ENCODE data around the gene ZBED4. TPM values are rescaled to one million over a fixed set of nuclear protein-coding genes. Genes with fewer than 3 reads are reported as not detected.

ZBED4 gene, protein sequence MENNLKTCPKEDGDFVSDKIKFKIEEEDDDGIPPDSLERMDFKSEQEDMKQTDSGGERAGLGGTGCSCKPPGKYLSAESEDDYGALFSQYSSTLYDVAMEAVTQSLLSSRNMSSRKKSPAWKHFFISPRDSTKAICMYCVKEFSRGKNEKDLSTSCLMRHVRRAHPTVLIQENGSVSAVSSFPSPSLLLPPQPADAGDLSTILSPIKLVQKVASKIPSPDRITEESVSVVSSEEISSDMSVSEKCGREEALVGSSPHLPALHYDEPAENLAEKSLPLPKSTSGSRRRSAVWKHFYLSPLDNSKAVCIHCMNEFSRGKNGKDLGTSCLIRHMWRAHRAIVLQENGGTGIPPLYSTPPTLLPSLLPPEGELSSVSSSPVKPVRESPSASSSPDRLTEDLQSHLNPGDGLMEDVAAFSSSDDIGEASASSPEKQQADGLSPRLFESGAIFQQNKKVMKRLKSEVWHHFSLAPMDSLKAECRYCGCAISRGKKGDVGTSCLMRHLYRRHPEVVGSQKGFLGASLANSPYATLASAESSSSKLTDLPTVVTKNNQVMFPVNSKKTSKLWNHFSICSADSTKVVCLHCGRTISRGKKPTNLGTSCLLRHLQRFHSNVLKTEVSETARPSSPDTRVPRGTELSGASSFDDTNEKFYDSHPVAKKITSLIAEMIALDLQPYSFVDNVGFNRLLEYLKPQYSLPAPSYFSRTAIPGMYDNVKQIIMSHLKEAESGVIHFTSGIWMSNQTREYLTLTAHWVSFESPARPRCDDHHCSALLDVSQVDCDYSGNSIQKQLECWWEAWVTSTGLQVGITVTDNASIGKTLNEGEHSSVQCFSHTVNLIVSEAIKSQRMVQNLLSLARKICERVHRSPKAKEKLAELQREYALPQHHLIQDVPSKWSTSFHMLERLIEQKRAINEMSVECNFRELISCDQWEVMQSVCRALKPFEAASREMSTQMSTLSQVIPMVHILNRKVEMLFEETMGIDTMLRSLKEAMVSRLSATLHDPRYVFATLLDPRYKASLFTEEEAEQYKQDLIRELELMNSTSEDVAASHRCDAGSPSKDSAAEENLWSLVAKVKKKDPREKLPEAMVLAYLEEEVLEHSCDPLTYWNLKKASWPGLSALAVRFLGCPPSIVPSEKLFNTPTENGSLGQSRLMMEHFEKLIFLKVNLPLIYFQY
- total RNA-seq: 9.3 and 9.9 TPM in 2 replicates

DNA sequence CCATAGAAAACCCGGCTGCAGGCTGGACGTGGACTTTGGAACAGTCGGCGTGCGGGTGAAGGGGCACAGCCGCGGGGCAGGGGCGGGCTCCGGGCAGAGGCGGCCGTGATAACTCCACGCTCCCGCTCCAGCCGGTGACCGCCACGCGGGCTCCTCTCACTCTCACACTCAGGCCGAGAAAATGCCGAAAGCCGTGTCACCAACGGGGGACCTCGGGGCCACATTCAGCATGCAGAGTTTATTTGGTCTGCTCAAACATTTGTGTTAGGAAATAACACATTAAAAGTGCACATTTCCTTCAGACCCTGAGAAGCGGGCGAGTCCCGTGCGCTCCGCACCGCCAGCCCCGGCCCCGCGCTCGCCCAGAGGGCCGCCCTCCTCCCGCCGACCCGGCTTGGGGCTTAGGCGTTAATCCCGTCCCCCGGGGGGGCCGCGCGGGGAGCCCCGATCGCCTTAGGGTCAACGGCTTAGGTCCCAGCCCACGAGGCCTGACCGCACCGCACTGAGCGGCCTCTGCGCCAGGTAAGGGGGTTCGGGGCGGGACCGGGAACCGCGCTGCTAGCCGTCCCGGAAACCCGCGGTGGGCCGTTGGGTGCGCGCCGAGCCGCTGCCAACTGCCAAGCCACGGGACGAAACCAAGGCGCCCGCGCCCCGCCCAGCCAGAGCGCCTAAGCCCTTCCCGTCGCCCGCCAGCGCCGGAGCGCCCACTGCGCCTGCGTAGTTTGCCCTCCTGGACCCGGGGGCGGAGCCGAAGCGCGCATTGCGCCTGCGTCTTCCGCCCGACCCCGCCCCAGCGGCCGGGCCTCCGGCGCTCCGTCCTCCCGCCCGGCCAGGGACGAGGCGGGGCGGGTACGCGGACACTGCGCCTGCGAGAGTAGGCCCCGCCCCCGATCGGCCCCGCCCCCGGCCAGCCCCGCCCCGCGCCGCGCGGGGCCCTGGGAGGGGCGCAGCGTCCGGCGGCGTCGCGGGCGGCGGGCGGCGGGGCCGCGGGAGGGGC, at the start of gene ZBED4:
Gene ZBED4, plus strand, starts transcription at position 947 of the 997 bp plus-strand sequence. CDS start 29,819 bp downstream, outside the sequence.

DNA sequence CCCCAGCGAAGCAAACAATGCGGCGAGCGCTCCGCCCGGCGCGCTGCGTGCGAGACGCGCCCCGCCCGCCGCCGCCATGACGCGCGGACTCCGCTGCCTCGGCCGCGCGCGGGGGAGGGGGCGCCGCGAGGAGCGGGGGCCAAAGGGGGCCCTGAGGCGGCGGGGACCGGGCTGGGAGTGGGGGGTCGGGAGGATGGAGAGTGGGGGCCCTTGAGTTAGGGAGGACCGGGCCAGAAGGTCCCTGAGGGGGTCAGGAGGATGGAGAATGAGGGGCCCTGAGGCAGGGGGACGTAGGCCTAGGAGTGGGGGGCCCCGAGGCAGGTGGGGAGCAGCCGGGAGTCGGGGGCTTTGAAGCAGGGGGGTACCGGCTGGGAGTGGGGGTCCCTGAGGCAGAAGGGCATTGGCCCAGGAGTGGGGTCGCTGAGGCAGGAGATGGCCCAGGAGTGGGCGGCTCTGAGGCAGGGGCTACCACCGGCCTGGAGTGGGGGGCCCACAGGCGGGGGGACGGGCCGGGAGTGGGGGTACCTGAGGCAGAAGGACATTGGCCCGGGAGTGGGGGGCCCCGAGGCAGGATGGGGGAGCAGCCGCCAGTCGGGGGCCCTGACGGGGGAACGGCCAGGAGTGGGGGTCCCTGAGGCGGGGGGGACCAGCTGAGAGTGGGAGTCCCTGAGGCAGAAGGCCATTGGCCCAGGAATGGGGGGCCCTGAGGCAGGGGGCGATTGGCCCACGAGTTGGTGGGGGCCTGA, 25.6 kb upstream of the ZBED4 start, which contains the start of gene BRD1:
Gene BRD1, minus strand, starts transcription at position 21 of the 746 bp plus-strand sequence. CDS start 3,556 bp downstream, outside the sequence.

DNA sequence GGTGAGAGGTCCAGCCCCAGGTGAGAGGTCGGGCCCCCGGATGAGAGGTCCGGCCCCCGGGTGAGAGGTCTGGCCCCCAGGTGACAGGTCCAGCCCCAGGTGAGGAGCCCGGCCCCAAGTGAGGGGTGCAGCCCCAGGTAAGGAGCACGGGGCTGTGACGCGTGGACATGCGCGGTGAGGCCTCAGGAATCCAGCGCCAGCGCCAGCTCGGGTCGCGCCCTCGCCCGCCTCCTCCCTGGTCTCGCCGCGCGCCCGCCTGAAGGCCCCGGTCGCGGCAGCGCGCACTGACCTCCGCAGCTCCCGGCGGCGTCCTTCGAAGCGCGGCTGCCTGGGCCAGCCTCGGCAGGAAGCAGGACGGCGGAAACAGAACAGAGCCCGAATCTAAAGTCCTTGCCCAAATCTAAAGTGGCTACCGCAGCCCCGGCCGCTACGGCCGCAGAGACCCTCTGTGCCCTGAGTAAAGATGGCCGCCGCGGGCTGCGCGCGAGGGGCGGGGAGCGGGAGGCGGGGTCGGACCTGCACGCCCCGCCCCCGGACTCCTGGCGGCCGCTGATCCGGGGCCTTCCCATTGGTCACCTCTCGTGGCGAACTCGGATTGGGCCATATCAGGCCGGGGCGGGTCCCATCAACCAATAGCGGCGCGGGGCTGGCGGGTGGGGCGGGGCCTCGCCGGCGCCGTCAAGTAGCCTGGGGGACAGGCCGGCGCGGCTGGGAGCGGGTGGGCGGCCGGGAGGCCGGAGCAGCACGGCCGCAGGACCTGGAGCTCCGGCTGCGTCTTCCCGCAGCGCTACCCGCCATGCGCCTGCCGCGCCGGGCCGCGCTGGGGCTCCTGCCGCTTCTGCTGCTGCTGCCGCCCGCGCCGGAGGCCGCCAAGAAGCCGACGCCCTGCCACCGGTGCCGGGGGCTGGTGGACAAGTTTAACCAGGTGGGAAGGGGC, 64.6 kb downstream of the ZBED4 start, which contains the start of the genes ALG12 and CRELD2:
Gene ALG12, minus strand, starts transcription at position 465 of the 937 bp plus-strand sequence. CDS start 4,673 bp downstream, outside the sequence.
Gene CRELD2, plus strand, starts transcription at position 661 of the 937 bp plus-strand sequence. Its CDS starts 136 bp downstream, at position 797.

Other genes starting within 250 kb of the ZBED4 start
- 16.7 and 27.4 TPM in 2 replicates for gene BRD1, start 26.0 kb upstream of the ZBED4 start, total RNA-seq
- gene ALG12, start 64.6 kb downstream of the ZBED4 start, total RNA-seq: 15.7 and 23.0 TPM in 2 replicates
- gene CRELD2, start 64.8 kb downstream of the ZBED4 start, total RNA-seq: 40.8 and 95.9 TPM in 2 replicates
- 29.1 and 35.1 TPM in 2 replicates for gene PIM3, start 106.9 kb downstream of the ZBED4 start, total RNA-seq
- not detected in 2 replicates for gene IL17REL, start 158.9 kb downstream of the ZBED4 start, total RNA-seq
- not detected in 2 replicates for gene TTLL8, start 204.5 kb downstream of the ZBED4 start, total RNA-seq
- 2.5 TPM in 1 of 2 replicates, not detected in the other for gene MLC1, start 231.6 kb downstream of the ZBED4 start, total RNA-seq
- gene MOV10L1, start 236.2 kb downstream of the ZBED4 start, total RNA-seq: 2.9 and 5.1 TPM in 2 replicates